K562 (cell line): ENCODE results near the gene RPL27. TPM values are rescaled to one million over a fixed set of nuclear protein-coding genes. Genes with fewer than 3 reads are reported as not detected.
A peak's percentile ranks its signal among the peaks of the same experiment; 100 is the strongest.

Experiments used
- ARID2 ChIP-seq: fragments of 450-650 bp; IDR thresholded peaks from 2 replicates; pipeline ENCODE4 v1.6.1; 2017; ENCODE audit warnings: antibody characterized with exemption, mild to moderate bottlenecking
- ARNT ChIP-seq, 2 experiments: fragments of 450-650 bp; IDR thresholded peaks; 2 replicates each; pipeline ENCODE4 v1.6.1; 2016; ENCODE audit warnings: mild to moderate bottlenecking in 1 of 2
- ESRRA ChIP-seq: fragments of 450-650 bp; IDR thresholded peaks from 2 replicates; pipeline ENCODE4 v1.6.1; 2014; ENCODE audit warnings: low read depth, mild to moderate bottlenecking, moderate library complexity, borderline replicate concordance
- FIP1L1 ChIP-seq: fragments of 200-400 bp; formaldehyde crosslinking; IDR thresholded peaks from 2 replicates; pipeline ENCODE4 v1.6.1; 2018; ENCODE audit warnings: mild to moderate bottlenecking, low read depth, low read length; ENCODE audit not compliant: poor library complexity, severe bottlenecking
- GTF2A2 ChIP-seq: IDR thresholded peaks from 2 replicates; pipeline ENCODE4 v1.6.1; 2016; ENCODE audit warnings: mild to moderate bottlenecking, missing genetic modification characterization, missing compliant biosample characterization
- JUND ChIP-seq, 2 experiments: IDR thresholded peaks; 2 replicates in 1 of 2; 3 replicates in 1 of 2; pipeline ENCODE4 v1.6.1; 2011; ENCODE audit warnings: borderline replicate concordance in 2 of 2, low read depth in 2 of 2, low read length in 2 of 2, improper control_type of control experiment in 1 of 2, missing biosample characterization in 1 of 2, missing genetic modification characterization in 1 of 2, missing genetic modification reagents in 1 of 2
- MBD2 ChIP-seq: sonication (generic); IDR thresholded peaks from 2 replicates; pipeline ENCODE4 v1.6.1; 2016; ENCODE audit warnings: low read depth, borderline replicate concordance
- POLR3A ChIP-seq: IDR thresholded peaks from 2 replicates; pipeline ENCODE4 v1.6.1; 2011; ENCODE audit warnings: borderline replicate concordance, mild to moderate bottlenecking, moderate library complexity; ENCODE audit not compliant: insufficient read length, insufficient read depth; ENCODE audit errors: extremely low read depth
- PTRF ChIP-seq: fragments of 450-650 bp; IDR thresholded peaks from 2 replicates; pipeline ENCODE4 v1.6.1; 2016; ENCODE audit warnings: mild to moderate bottlenecking, missing genetic modification characterization, missing compliant biosample characterization
- SMAD1 ChIP-seq: fragments of 150-350 bp; IDR thresholded peaks from 2 replicates; pipeline ENCODE4 v1.6.1; 2014; ENCODE audit warnings: low read length, low read depth; ENCODE audit not compliant: partially characterized antibody
- SMARCE1 ChIP-seq: fragments of 450-650 bp; IDR thresholded peaks from 2 replicates; pipeline ENCODE4 v1.7.1; 2016; ENCODE audit warnings: mild to moderate bottlenecking
- XRCC3 ChIP-seq: fragments of 450-650 bp; IDR thresholded peaks from 2 replicates; pipeline ENCODE4 v1.6.1; 2017; ENCODE audit warnings: mild to moderate bottlenecking, moderate library complexity
- ZC3H4 ChIP-seq: sonication (generic); formaldehyde crosslinking; IDR thresholded peaks from 2 replicates; pipeline ENCODE4 v1.9.0; 2021; ENCODE audit warnings: missing genetic modification reagents, borderline replicate concordance
- ZNF165 ChIP-seq: fragments of 250-450 bp; sonication (Bioruptor Pico); IDR thresholded peaks from 2 replicates; pipeline ENCODE4 v1.4.0; 2020; ENCODE audit warnings: borderline replicate concordance
- ZNF766 ChIP-seq: fragments of 200-800 bp; sonication (Bioruptor generic); conservative IDR thresholded peaks from 2 replicates; pipeline ENCODE4 v1.6.1; 2016; ENCODE audit warnings: missing genetic modification characterization, missing compliant biosample characterization
- ZNF785 ChIP-seq: fragments of 250-450 bp; sonication (Bioruptor Pico); IDR thresholded peaks from 2 replicates; pipeline ENCODE4 v1.4.0; 2020; ENCODE audit warnings: mild to moderate bottlenecking
- ZZZ3 ChIP-seq: fragments of 450-650 bp; IDR thresholded peaks from 2 replicates; pipeline ENCODE4 v1.6.1; 2016; ENCODE audit warnings: antibody characterized with exemption, mild to moderate bottlenecking, moderate library complexity
- polyA plus RNA-seq, 8 experiments: library from polyadenylated mRNA; depleted of rRNA in 4 of 8; stranded (reverse) in 5 of 8; unstranded in 3 of 8; fragments of >200 nt; fragmentation: Nextera tagmentation in 2 of 8; fragmentation: Illumina TruSeq in 1 of 8; extraction: Ambion mirVana in 2 of 8; extraction: Trizol in 1 of 8; gene quantifications; 2 replicates each; pipeline versions ENCODE4 v1.2.1 to v1.2.3, GENCODE V29; 2011 to 2014; ENCODE audit warnings: inconsistent platforms in 1 of 8, missing spikeins in 1 of 8
- total RNA-seq, 7 experiments: library from RNA; depleted of rRNA in 6 of 7; stranded (reverse); fragments of >200 nt in 6 of 7; fragmentation: Illumina TruSeq in 2 of 7; extraction: Trizol in 2 of 7; gene quantifications; 2 replicates each; pipeline versions ENCODE4 v1.2.1 to v1.2.3, GENCODE V29; 2011 to 2021; ENCODE audit warnings: low replicate concordance in 1 of 7
- TF ChIP-seq, protein P1 (sequence below): fragments of 250-450 bp; sonication (Bioruptor Pico); IDR thresholded peaks from 2 replicates; pipeline ENCODE4 v1.5.0; 2021
- TF ChIP-seq, protein P2 (sequence below): fragments of 450-650 bp; formaldehyde crosslinking; IDR thresholded peaks from 2 replicates; pipeline ENCODE4 v1.4.0; 2022; ENCODE audit warnings: mild to moderate bottlenecking, moderate library complexity
- TF ChIP-seq, protein P3 (sequence below): sonication (generic); formaldehyde crosslinking; IDR thresholded peaks from 2 replicates; pipeline ENCODE4 v1.8.1; 2023; ENCODE audit warnings: mild to moderate bottlenecking, missing genetic modification reagents
- TF ChIP-seq, protein P4 (sequence below): fragments of 450-650 bp; formaldehyde crosslinking; IDR thresholded peaks from 2 replicates; pipeline ENCODE4 v1.4.0; 2020; ENCODE audit warnings: mild to moderate bottlenecking, moderate library complexity
- TF ChIP-seq, protein P5 (sequence below): sonication (generic); formaldehyde crosslinking; IDR thresholded peaks from 2 replicates; pipeline ENCODE4 v1.8.0; 2022; ENCODE audit warnings: mild to moderate bottlenecking, missing genetic modification reagents

The RPL27 gene
- total and polyA plus RNA-seq, 9 of the 15 experiments (the other 6 are each of a cell fraction or from before 2014, with no cell fraction given), result 1,539 to 6,155 (median 3,710) TPM

DNA sequence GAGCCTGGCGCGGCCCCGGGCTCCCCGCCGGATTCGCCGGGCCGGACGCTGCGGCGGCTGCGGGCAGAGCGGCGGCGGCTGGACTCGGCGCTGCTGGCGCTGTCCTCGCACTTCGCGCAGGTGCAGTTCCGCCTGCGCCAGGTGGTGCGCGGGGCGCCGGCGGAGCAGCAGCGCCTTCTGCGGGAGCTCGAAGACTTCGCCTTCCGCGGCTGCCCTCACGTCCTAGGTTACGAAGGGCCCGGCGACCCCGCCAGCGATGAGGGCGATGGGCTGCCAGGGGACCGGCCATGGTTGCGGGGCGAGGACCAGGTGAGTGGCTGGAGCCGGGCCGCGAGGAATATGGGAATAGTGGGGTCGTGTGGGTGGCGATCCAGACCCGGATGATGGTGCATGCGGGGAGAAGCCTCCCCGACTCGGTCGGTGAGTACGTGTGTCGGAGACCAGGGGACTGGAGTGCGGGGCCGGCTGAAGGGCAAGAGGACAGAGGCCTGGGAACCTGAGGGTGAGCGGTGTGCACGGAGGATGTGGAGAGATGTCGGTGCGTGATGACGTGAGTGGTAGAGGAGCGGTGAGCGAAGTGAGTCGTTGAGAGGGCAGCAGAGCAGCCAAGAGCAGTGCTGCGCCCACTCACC, 17.3 kb upstream of the RPL27 start (continued):
- TF ChIP-seq, protein P1, sequence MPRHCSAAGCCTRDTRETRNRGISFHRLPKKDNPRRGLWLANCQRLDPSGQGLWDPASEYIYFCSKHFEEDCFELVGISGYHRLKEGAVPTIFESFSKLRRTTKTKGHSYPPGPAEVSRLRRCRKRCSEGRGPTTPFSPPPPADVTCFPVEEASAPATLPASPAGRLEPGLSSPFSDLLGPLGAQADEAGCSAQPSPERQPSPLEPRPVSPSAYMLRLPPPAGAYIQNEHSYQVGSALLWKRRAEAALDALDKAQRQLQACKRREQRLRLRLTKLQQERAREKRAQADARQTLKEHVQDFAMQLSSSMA, result no peak
- TF ChIP-seq FIP1L1 (peak; percentile 79), ZZZ3 (no peak), GTF2A2 (tag) (no peak), PTRF (tag) (no peak), ESRRA (peak; percentile 81), ZC3H4 (CRISPR knock-in tag) (no peak), SMAD1 (no peak), ARNT (IDR thresholded peaks at IDR 0.05) (no peak), POLR3A (no peak), SMARCE1 (0 out of 2 replicates have a peak, but pooled peaks have one; percentile 13), ARID2 (no peak), ZNF165 (CRISPR knock-in tag) (no peak), ZNF766 (CRISPR knock-in tag) (no peak), JUND (IDR thresholded peaks at IDR 0.05; ENCODE audit: borderline replicate concordance, low read depth, low read length) (0 out of 2 replicates have a peak, but pooled peaks have one; percentile 7), JUND (tag; IDR thresholded peaks at IDR 0.05; ENCODE audit: borderline replicate concordance, low read depth, low read length) (no peak), MBD2 (no peak), ZNF785 (CRISPR knock-in tag) (no peak), XRCC3 (no peak)
- TF ChIP-seq, protein P2, sequence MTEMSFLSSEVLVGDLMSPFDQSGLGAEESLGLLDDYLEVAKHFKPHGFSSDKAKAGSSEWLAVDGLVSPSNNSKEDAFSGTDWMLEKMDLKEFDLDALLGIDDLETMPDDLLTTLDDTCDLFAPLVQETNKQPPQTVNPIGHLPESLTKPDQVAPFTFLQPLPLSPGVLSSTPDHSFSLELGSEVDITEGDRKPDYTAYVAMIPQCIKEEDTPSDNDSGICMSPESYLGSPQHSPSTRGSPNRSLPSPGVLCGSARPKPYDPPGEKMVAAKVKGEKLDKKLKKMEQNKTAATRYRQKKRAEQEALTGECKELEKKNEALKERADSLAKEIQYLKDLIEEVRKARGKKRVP (CRISPR knock-in tag), result no peak
- TF ChIP-seq, protein P3, sequence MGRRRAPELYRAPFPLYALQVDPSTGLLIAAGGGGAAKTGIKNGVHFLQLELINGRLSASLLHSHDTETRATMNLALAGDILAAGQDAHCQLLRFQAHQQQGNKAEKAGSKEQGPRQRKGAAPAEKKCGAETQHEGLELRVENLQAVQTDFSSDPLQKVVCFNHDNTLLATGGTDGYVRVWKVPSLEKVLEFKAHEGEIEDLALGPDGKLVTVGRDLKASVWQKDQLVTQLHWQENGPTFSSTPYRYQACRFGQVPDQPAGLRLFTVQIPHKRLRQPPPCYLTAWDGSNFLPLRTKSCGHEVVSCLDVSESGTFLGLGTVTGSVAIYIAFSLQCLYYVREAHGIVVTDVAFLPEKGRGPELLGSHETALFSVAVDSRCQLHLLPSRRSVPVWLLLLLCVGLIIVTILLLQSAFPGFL (CRISPR knock-in tag), result no peak
- TF ChIP-seq, protein P4, sequence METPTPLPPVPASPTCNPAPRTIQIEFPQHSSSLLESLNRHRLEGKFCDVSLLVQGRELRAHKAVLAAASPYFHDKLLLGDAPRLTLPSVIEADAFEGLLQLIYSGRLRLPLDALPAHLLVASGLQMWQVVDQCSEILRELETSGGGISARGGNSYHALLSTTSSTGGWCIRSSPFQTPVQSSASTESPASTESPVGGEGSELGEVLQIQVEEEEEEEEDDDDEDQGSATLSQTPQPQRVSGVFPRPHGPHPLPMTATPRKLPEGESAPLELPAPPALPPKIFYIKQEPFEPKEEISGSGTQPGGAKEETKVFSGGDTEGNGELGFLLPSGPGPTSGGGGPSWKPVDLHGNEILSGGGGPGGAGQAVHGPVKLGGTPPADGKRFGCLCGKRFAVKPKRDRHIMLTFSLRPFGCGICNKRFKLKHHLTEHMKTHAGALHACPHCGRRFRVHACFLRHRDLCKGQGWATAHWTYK (CRISPR knock-in tag), result no peak
- TF ChIP-seq, protein P5, sequence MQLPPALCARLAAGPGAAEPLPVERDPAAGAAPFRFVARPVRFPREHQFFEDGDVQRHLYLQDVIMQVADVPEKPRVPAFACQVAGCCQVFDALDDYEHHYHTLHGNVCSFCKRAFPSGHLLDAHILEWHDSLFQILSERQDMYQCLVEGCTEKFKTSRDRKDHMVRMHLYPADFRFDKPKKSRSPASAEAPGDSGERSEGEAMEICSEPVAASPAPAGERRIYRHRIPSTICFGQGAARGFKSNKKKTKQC (CRISPR knock-in tag), result no peak
